ENCODE data around the gene JPT1.

DNA sequence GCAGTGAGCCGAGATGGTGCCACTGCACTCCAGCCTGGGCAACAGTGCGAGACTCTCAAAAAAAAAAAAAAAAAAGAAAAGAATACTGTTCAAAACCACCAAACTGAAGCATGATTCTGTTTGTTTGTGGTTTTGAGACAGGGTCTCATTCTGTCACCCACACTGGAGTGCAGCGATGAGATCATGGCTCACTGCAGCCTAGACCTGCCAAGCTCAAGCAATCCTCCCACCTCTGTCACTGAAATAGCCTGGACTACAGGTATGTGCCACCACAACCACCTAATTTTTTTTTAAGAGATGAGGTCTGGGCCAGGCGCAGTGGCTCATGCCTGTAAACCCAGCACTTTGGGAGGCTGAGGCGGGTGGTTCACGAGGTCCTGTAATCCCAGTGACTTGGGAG is 24.1 kb upstream of the JPT1 start:
- TF ChIP-seq, protein P1, sequence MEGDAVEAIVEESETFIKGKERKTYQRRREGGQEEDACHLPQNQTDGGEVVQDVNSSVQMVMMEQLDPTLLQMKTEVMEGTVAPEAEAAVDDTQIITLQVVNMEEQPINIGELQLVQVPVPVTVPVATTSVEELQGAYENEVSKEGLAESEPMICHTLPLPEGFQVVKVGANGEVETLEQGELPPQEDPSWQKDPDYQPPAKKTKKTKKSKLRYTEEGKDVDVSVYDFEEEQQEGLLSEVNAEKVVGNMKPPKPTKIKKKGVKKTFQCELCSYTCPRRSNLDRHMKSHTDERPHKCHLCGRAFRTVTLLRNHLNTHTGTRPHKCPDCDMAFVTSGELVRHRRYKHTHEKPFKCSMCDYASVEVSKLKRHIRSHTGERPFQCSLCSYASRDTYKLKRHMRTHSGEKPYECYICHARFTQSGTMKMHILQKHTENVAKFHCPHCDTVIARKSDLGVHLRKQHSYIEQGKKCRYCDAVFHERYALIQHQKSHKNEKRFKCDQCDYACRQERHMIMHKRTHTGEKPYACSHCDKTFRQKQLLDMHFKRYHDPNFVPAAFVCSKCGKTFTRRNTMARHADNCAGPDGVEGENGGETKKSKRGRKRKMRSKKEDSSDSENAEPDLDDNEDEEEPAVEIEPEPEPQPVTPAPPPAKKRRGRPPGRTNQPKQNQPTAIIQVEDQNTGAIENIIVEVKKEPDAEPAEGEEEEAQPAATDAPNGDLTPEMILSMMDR (IDR thresholded peaks at IDR 0.05; ENCODE audit: low read depth, low read length, poor library complexity, severe bottlenecking) = no peak
- no peak for TF ChIP-seq EZH2phosphoT487 (IDR thresholded peaks at IDR 0.05; ENCODE audit: borderline replicate concordance, low read length)
